Activated T-helper 17 cell treated with anti-CD3 and anti-CD28 coated beads, Interleukin-2, amount 50 U/mL, for 72 hours (primary cell): Measurements from ENCODE around the gene PTPRR. TPM values are rescaled to one million over a fixed set of nuclear protein-coding genes. Genes with fewer than 3 reads are reported as not detected.

ENCODE experiments used
- ATAC-seq: fragments of 150-1000 bp; cut with Tn5 transposase; replicated peaks from 2 replicates; pipeline ENCODE4 v1.10.0; 2021; ENCODE audit warnings: mild to moderate bottlenecking, moderate library complexity
- H3K27ac Mint-ChIP-seq: one replicate; pipeline ENCODE4 v1.8.0; 2022; ENCODE audit warnings: mixed read lengths
- H3K27me3 Mint-ChIP-seq: one replicate; pipeline ENCODE4 v1.8.0; 2022; ENCODE audit warnings: mixed read lengths
- H3K36me3 Mint-ChIP-seq: one replicate; pipeline ENCODE4 v1.8.0; 2022; ENCODE audit warnings: low read depth, mild to moderate bottlenecking, mixed read lengths
- H3K4me1 Mint-ChIP-seq: one replicate; pipeline ENCODE4 v1.8.0; 2022; ENCODE audit warnings: mixed read lengths
- H3K4me3 Mint-ChIP-seq: one replicate; pipeline ENCODE4 v1.8.0; 2022; ENCODE audit warnings: mild to moderate bottlenecking, mixed read lengths
- H3K9me3 Mint-ChIP-seq: one replicate; pipeline ENCODE4 v1.8.0; 2022; ENCODE audit warnings: mixed read lengths
- total RNA-seq, 2 donors: library from RNA; stranded (reverse); gene quantifications; one replicate each; pipeline ENCODE4 v1.2.3, GENCODE V29; 2022

Gene PTPRR
- total RNA-seq, 2 donors from 2014 or later = not detected

- H3K27ac Mint-ChIP-seq = no peak overlapping the region
- no peak overlapping the region for H3K4me3 Mint-ChIP-seq
- H3K4me1 Mint-ChIP-seq = no peaks in the 10 kb centered on the region
- no peaks in the 10 kb centered on the region for H3K36me3 Mint-ChIP-seq
- no peaks in the 10 kb centered on the region for H3K9me3 Mint-ChIP-seq
- ATAC-seq = no peak
- no peaks in the 10 kb centered on the region for H3K27me3 Mint-ChIP-seq
These were observed 146.5 kb downstream of the PTPRR start for GRCh38 chr12:70774055-70774454.

GRCh38 chr12:70772836-70773235 lies 147.7 kb downstream of the PTPRR start:
- ATAC-seq = no peak
- Mint-ChIP-seq H3K9me3 (no peaks in the 10 kb centered on the region), H3K4me1 (no peaks in the 10 kb centered on the region), H3K36me3 (no peaks in the 10 kb centered on the region), H3K27ac (no peak overlapping the region), H3K4me3 (no peak overlapping the region), H3K27me3 (no peaks in the 10 kb centered on the region)

- no peak overlapping the region for H3K4me3 Mint-ChIP-seq
- H3K27me3 Mint-ChIP-seq = no peaks in the 10 kb centered on the region
- no peaks in the 10 kb centered on the region for H3K36me3 Mint-ChIP-seq
- no peaks in the 10 kb centered on the region for H3K9me3 Mint-ChIP-seq
- ATAC-seq = no peak
- no peaks in the 10 kb centered on the region for H3K4me1 Mint-ChIP-seq
- H3K27ac Mint-ChIP-seq = no peak overlapping the region
These were observed 149.0 kb downstream of the PTPRR start for GRCh38 chr12:70771581-70771980.

GRCh38 chr12:70763666-70764065 lies 156.9 kb downstream of the PTPRR start:
- no peak for ATAC-seq
- Mint-ChIP-seq H3K4me1 (no peaks in the 10 kb centered on the region), H3K4me3 (no peak overlapping the region), H3K36me3 (no peaks in the 10 kb centered on the region), H3K27ac (no peak overlapping the region), H3K27me3 (no peaks in the 10 kb centered on the region), H3K9me3 (peaks cover 4% of the 10 kb centered on the region)

- Mint-ChIP-seq H3K4me3 (no peak overlapping the region), H3K4me1 (no peaks in the 10 kb centered on the region), H3K36me3 (no peaks in the 10 kb centered on the region), H3K27ac (no peak overlapping the region), H3K27me3 (peaks cover 4% of the 10 kb centered on the region), H3K9me3 (peaks cover 4% of the 10 kb centered on the region)
- ATAC-seq = no peak
These were observed 158.5 kb downstream of the PTPRR start for GRCh38 chr12:70762000-70762399.

- H3K36me3 Mint-ChIP-seq = no peaks in the 10 kb centered on the region
- peaks cover 8% of the 10 kb centered on the region for H3K27me3 Mint-ChIP-seq
- no peak for ATAC-seq
- H3K27ac Mint-ChIP-seq = no peak overlapping the region
- no peaks in the 10 kb centered on the region for H3K4me1 Mint-ChIP-seq
- H3K9me3 Mint-ChIP-seq = peaks cover 3% of the 10 kb centered on the region
- H3K4me3 Mint-ChIP-seq = no peak overlapping the region
These were observed 161.2 kb downstream of the PTPRR start for GRCh38 chr12:70759161-70759918.

GRCh38 chr12:70758494-70758845 lies 162.1 kb downstream of the PTPRR start:
- Mint-ChIP-seq H3K36me3 (no peaks in the 10 kb centered on the region), H3K27ac (no peak overlapping the region), H3K4me1 (no peaks in the 10 kb centered on the region), H3K27me3 (peaks cover 13% of the 10 kb centered on the region), H3K9me3 (no peaks in the 10 kb centered on the region), H3K4me3 (no peak overlapping the region)
- no peak for ATAC-seq

- no peak for ATAC-seq
- Mint-ChIP-seq H3K27ac (no peak overlapping the region), H3K4me3 (no peak overlapping the region), H3K36me3 (no peaks in the 10 kb centered on the region), H3K9me3 (no peaks in the 10 kb centered on the region), H3K4me1 (no peaks in the 10 kb centered on the region), H3K27me3 (peaks cover 15% of the 10 kb centered on the region)
These were observed 162.6 kb downstream of the PTPRR start for GRCh38 chr12:70757830-70758493.

GRCh38 chr12:70756791-70757190 lies 163.7 kb downstream of the PTPRR start:
- ATAC-seq = no peak
- H3K36me3 Mint-ChIP-seq = no peaks in the 10 kb centered on the region
- no peaks in the 10 kb centered on the region for H3K9me3 Mint-ChIP-seq
- no peaks in the 10 kb centered on the region for H3K4me1 Mint-ChIP-seq
- peaks cover 26% of the 10 kb centered on the region for H3K27me3 Mint-ChIP-seq
- H3K4me3 Mint-ChIP-seq = no peak overlapping the region
- no peak overlapping the region for H3K27ac Mint-ChIP-seq

GRCh38 chr12:70756118-70756517 lies 164.4 kb downstream of the PTPRR start:
- Mint-ChIP-seq H3K9me3 (no peaks in the 10 kb centered on the region), H3K27ac (no peak overlapping the region), H3K36me3 (no peaks in the 10 kb centered on the region), H3K4me1 (no peaks in the 10 kb centered on the region), H3K4me3 (no peak overlapping the region), H3K27me3 (peaks cover 33% of the 10 kb centered on the region)
- no peak for ATAC-seq

GRCh38 chr12:70754330-70754741 lies 166.2 kb downstream of the PTPRR start:
- H3K9me3 Mint-ChIP-seq = no peaks in the 10 kb centered on the region
- no peak overlapping the region for H3K27ac Mint-ChIP-seq
- H3K4me3 Mint-ChIP-seq = no peak overlapping the region
- no peaks in the 10 kb centered on the region for H3K4me1 Mint-ChIP-seq
- peaks cover 35% of the 10 kb centered on the region for H3K27me3 Mint-ChIP-seq
- H3K36me3 Mint-ChIP-seq = no peaks in the 10 kb centered on the region
- no peak for ATAC-seq

GRCh38 chr12:70752327-70752726 lies 168.2 kb downstream of the PTPRR start:
- Mint-ChIP-seq H3K27me3 (peaks cover 36% of the 10 kb centered on the region), H3K4me3 (no peak overlapping the region), H3K27ac (no peak overlapping the region), H3K9me3 (no peaks in the 10 kb centered on the region), H3K4me1 (no peaks in the 10 kb centered on the region), H3K36me3 (no peaks in the 10 kb centered on the region)
- no peak for ATAC-seq

- H3K4me1 Mint-ChIP-seq = no peaks in the 10 kb centered on the region
- peaks cover 36% of the 10 kb centered on the region for H3K27me3 Mint-ChIP-seq
- no peak overlapping the region for H3K4me3 Mint-ChIP-seq
- no peaks in the 10 kb centered on the region for H3K9me3 Mint-ChIP-seq
- H3K27ac Mint-ChIP-seq = no peak overlapping the region
- no peaks in the 10 kb centered on the region for H3K36me3 Mint-ChIP-seq
- no peak for ATAC-seq
These were observed 170.6 kb downstream of the PTPRR start for GRCh38 chr12:70749931-70750330.

- peaks cover 26% of the 10 kb centered on the region for H3K27me3 Mint-ChIP-seq
- H3K36me3 Mint-ChIP-seq = no peaks in the 10 kb centered on the region
- H3K9me3 Mint-ChIP-seq = no peaks in the 10 kb centered on the region
- H3K4me3 Mint-ChIP-seq = no peak overlapping the region
- no peak overlapping the region for H3K27ac Mint-ChIP-seq
- ATAC-seq = no peak
- no peaks in the 10 kb centered on the region for H3K4me1 Mint-ChIP-seq
These were observed 171.7 kb downstream of the PTPRR start for GRCh38 chr12:70748809-70749208.

GRCh38 chr12:70747445-70748260 lies 172.9 kb downstream of the PTPRR start:
- Mint-ChIP-seq H3K4me3 (no peak overlapping the region), H3K9me3 (no peaks in the 10 kb centered on the region), H3K27me3 (peaks cover 21% of the 10 kb centered on the region), H3K4me1 (no peaks in the 10 kb centered on the region), H3K27ac (no peak overlapping the region), H3K36me3 (no peaks in the 10 kb centered on the region)
- ATAC-seq = no peak
